GM19328 (cell line): ENCODE results near the gene MEX3D.
"Not testable (repeated sequence)": the region's sequence is repeated elsewhere in the genome, so short reads cannot be mapped to it uniquely, and the experiment has no call there.

ENCODE experiments used
- ATAC-seq: cut with Tn5 transposase; IDR thresholded peaks from one replicate; pipeline ENCODE4 v1.9.1; 2021; ENCODE audit warnings: mild to moderate bottlenecking, moderate library complexity; ENCODE audit not compliant: unreplicated experiment

Gene MEX3D

GRCh38 chr19:1540365-1540925, 27.7 kb downstream of the MEX3D start:
- no peak for ATAC-seq

- not testable (repeated sequence) for ATAC-seq
These were observed 28.4 kb downstream of the MEX3D start for GRCh38 chr19:1539749-1540148.

GRCh38 chr19:1538978-1539377, 29.1 kb downstream of the MEX3D start:
- no peak for ATAC-seq

- ATAC-seq, result not testable (repeated sequence)
These were observed 32.4 kb downstream of the MEX3D start for GRCh38 chr19:1535699-1536098.

GRCh38 chr19:1534972-1535371, 33.2 kb downstream of the MEX3D start:
- ATAC-seq, result no peak

GRCh38 chr19:1533510-1534150, 34.5 kb downstream of the MEX3D start:
- ATAC-seq, result no peak

- ATAC-seq, result no peak
These were observed 36.1 kb downstream of the MEX3D start for GRCh38 chr19:1532003-1532402.

- ATAC-seq, result no peak
These were observed 36.5 kb downstream of the MEX3D start for GRCh38 chr19:1531587-1531986.

- not testable (repeated sequence) for ATAC-seq
These were observed 37.3 kb downstream of the MEX3D start for GRCh38 chr19:1530856-1531255.

- ATAC-seq, result no peak
These were observed 38.7 kb downstream of the MEX3D start for GRCh38 chr19:1529430-1529816.

- ATAC-seq, result no peak
These were observed 39.3 kb downstream of the MEX3D start for GRCh38 chr19:1528596-1529429.

GRCh38 chr19:1527650-1528309, 40.3 kb downstream of the MEX3D start:
- no peak for ATAC-seq

GRCh38 chr19:1526979-1527649, 41.0 kb downstream of the MEX3D start:
- ATAC-seq, result no peak

- no peak for ATAC-seq
These were observed 41.9 kb downstream of the MEX3D start for GRCh38 chr19:1526066-1526778.

GRCh38 chr19:1525343-1525742, 42.8 kb downstream of the MEX3D start:
- no peak for ATAC-seq

GRCh38 chr19:1524972-1525325, 43.2 kb downstream of the MEX3D start:
- ATAC-seq, result no peak

- no peak for ATAC-seq
These were observed 43.7 kb downstream of the MEX3D start for GRCh38 chr19:1524287-1524971.

- ATAC-seq, result no peak
These were observed 44.5 kb downstream of the MEX3D start, which contains the start of gene PLK5 for GRCh38 chr19:1523412-1524286. Gene PLK5, plus strand, starts transcription at chr19:1524077. Its CDS starts 2,920 bp downstream, at chr19:1526997.

- no peak for ATAC-seq
These were observed 45.3 kb downstream of the MEX3D start for GRCh38 chr19:1522838-1523237.
